ENCODE measurements around the gene RBM10.
A peak's percentile ranks its signal among the peaks of the same experiment; 100 is the strongest.

The RBM10 gene

GRCh38 chrX:47169726-47170515 is 24.9 kb downstream of the RBM10 start:
- Mint-ChIP-seq H3K9me3 (no peaks in the 10 kb centered on the region), H3K27ac (peak overlapping the region in 1 of 2 donors; percentile 93), H3K4me3 (no peak overlapping the region), H3K4me1 (no peaks in the 10 kb centered on the region), H3K27me3 (no peaks in the 10 kb centered on the region)
- DNase-seq (no peak), ATAC-seq (no peak)

- no peak for DNase-seq
- Mint-ChIP-seq H3K4me3 (no peak overlapping the region), H3K27me3 (no peaks in the 10 kb centered on the region), H3K4me1 (no peaks in the 10 kb centered on the region), H3K27ac (peak overlapping the region in 1 of 2 donors; percentile 82), H3K9me3 (no peaks in the 10 kb centered on the region)
- no peak for ATAC-seq
These were observed 26.1 kb downstream of the RBM10 start for GRCh38 chrX:47170861-47171692.

GRCh38 chrX:47171996-47172395 is 27.0 kb downstream of the RBM10 start:
- Mint-ChIP-seq H3K4me1 (no peaks in the 10 kb centered on the region), H3K9me3 (no peaks in the 10 kb centered on the region), H3K4me3 (no peak overlapping the region), H3K27ac (no peak overlapping the region), H3K27me3 (no peaks in the 10 kb centered on the region)
- ATAC-seq (no peak), DNase-seq (no peak)

GRCh38 chrX:47172549-47172948 is 27.5 kb downstream of the RBM10 start:
- Mint-ChIP-seq H3K9me3 (no peaks in the 10 kb centered on the region), H3K4me3 (no peak overlapping the region), H3K27me3 (no peaks in the 10 kb centered on the region), H3K27ac (peak overlapping the region in 1 of 2 donors; percentile 74), H3K4me1 (no peaks in the 10 kb centered on the region)
- ATAC-seq (no peak), DNase-seq (no peak)

GRCh38 chrX:47172971-47173792 is 28.2 kb downstream of the RBM10 start:
- no peaks in the 10 kb centered on the region for H3K9me3 Mint-ChIP-seq
- H3K4me1 Mint-ChIP-seq: no peaks in the 10 kb centered on the region
- H3K27me3 Mint-ChIP-seq: no peaks in the 10 kb centered on the region
- H3K4me3 Mint-ChIP-seq: no peak overlapping the region
- peak overlapping the region in 1 of 2 donors; percentile 74 for H3K27ac Mint-ChIP-seq
- ATAC-seq (no peak), DNase-seq (no peak)

GRCh38 chrX:47174376-47174775 is 29.4 kb downstream of the RBM10 start:
- Mint-ChIP-seq H3K9me3 (no peaks in the 10 kb centered on the region), H3K27ac (peak overlapping the region in 1 of 2 donors; percentile 25), H3K4me1 (no peaks in the 10 kb centered on the region), H3K4me3 (no peak overlapping the region), H3K27me3 (no peaks in the 10 kb centered on the region)
- no peak for DNase-seq
- ATAC-seq: no peak

GRCh38 chrX:47174846-47175587 is 30.0 kb downstream of the RBM10 start:
- H3K4me1 Mint-ChIP-seq: no peaks in the 10 kb centered on the region
- H3K27ac Mint-ChIP-seq: peak overlapping the region in 1 of 2 donors; percentile 85
- ATAC-seq: no peak
- DNase-seq: no peak
- no peaks in the 10 kb centered on the region for H3K9me3 Mint-ChIP-seq
- no peak overlapping the region for H3K4me3 Mint-ChIP-seq
- no peaks in the 10 kb centered on the region for H3K27me3 Mint-ChIP-seq

GRCh38 chrX:47175588-47175980 is 30.6 kb downstream of the RBM10 start:
- H3K27me3 Mint-ChIP-seq: no peaks in the 10 kb centered on the region
- no peak for DNase-seq
- ATAC-seq: no peak
- peak overlapping the region in 1 of 2 donors; percentile 64 for H3K27ac Mint-ChIP-seq
- no peaks in the 10 kb centered on the region for H3K9me3 Mint-ChIP-seq
- no peak overlapping the region for H3K4me3 Mint-ChIP-seq
- no peaks in the 10 kb centered on the region for H3K4me1 Mint-ChIP-seq

GRCh38 chrX:47176101-47176740 is 31.2 kb downstream of the RBM10 start:
- H3K4me3 Mint-ChIP-seq: no peak overlapping the region
- H3K27me3 Mint-ChIP-seq: no peaks in the 10 kb centered on the region
- ATAC-seq: no peak
- no peak overlapping the region for H3K27ac Mint-ChIP-seq
- no peaks in the 10 kb centered on the region for H3K9me3 Mint-ChIP-seq
- no peak for DNase-seq
- H3K4me1 Mint-ChIP-seq: no peaks in the 10 kb centered on the region

- DNase-seq (no peak), ATAC-seq (no peak)
- Mint-ChIP-seq H3K4me1 (no peaks in the 10 kb centered on the region), H3K4me3 (no peak overlapping the region), H3K27me3 (no peaks in the 10 kb centered on the region), H3K9me3 (no peaks in the 10 kb centered on the region), H3K27ac (peak overlapping the region in 1 of 2 donors; percentile 46)
These were observed 32.1 kb downstream of the RBM10 start for GRCh38 chrX:47177079-47177478.

- Mint-ChIP-seq H3K27me3 (no peaks in the 10 kb centered on the region), H3K4me1 (no peaks in the 10 kb centered on the region), H3K9me3 (no peaks in the 10 kb centered on the region), H3K4me3 (no peak overlapping the region), H3K27ac (peak overlapping the region; percentile 33 to 38)
- DNase-seq (no peak), ATAC-seq (no peak)
These were observed 33.3 kb downstream of the RBM10 start for GRCh38 chrX:47178337-47178736.

GRCh38 chrX:47179221-47179927 is 34.4 kb downstream of the RBM10 start:
- H3K4me1 Mint-ChIP-seq: no peaks in the 10 kb centered on the region
- no peak for DNase-seq
- no peak overlapping the region for H3K4me3 Mint-ChIP-seq
- ATAC-seq: no peak
- peak overlapping the region in 1 of 2 donors; percentile 83 for H3K27ac Mint-ChIP-seq
- no peaks in the 10 kb centered on the region for H3K9me3 Mint-ChIP-seq
- no peaks in the 10 kb centered on the region for H3K27me3 Mint-ChIP-seq

GRCh38 chrX:47179928-47180255 is 34.9 kb downstream of the RBM10 start:
- Mint-ChIP-seq H3K4me3 (no peak overlapping the region), H3K27me3 (no peaks in the 10 kb centered on the region), H3K4me1 (no peaks in the 10 kb centered on the region), H3K9me3 (no peaks in the 10 kb centered on the region), H3K27ac (no peak overlapping the region)
- DNase-seq (no peak), ATAC-seq (no peak)

- H3K4me1 Mint-ChIP-seq: no peaks in the 10 kb centered on the region
- H3K27me3 Mint-ChIP-seq: no peaks in the 10 kb centered on the region
- DNase-seq (no peak), ATAC-seq (no peak)
- no peak overlapping the region for H3K27ac Mint-ChIP-seq
- no peak overlapping the region for H3K4me3 Mint-ChIP-seq
- no peaks in the 10 kb centered on the region for H3K9me3 Mint-ChIP-seq
These were observed 35.3 kb downstream of the RBM10 start for GRCh38 chrX:47180346-47180745.
